HG02884 (cell line): ENCODE measurements around the gene IKBIP.
"Not testable (repeated sequence)": the region's sequence is repeated elsewhere in the genome, so short reads cannot be mapped to it uniquely, and the experiment has no call there.

Experiments
- ATAC-seq: cut with Tn5 transposase; IDR thresholded peaks from one replicate; pipeline ENCODE4 v1.9.1; 2021; ENCODE audit warnings: mild to moderate bottlenecking, moderate library complexity; ENCODE audit not compliant: unreplicated experiment

The IKBIP gene

DNA sequence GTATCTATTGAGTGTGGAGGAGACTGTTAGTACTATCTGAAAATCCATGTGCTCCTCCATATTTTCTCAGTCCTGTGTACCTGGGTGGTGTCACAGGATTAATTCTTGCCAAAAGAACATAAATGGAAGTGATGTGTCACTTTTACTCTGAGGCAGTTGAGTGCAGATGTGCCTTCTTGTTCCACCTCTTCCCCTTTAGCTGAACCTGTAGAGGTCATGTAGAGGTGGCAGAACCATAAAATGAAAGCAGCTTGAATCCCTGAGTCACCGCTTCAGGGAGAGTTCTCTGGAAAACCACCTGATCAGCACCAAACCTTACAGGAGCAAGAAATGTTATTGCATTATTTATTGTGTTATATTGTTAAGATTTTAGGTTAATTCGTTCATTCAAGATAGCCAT, 65.8 kb downstream of the IKBIP start:
- ATAC-seq, result no peak

DNA sequence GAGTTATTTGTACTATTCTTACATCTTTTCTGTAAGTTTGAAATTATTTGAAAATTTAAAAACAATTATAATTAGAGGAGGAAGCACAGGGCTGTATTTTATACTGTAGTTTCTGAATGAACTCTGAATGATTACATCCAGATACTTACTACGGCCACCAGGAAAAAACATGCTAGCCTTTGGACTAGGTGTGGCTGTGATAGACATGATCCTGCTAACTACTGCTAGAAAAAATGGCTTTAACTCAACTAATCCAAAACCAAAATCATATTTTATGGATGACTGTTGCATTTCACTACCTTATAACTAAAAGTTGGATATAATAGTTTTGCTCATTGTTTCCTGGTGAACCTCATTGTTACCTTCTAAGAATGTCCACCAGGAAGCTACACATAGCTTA, 66.2 kb downstream of the IKBIP start:
- no peak for ATAC-seq

DNA sequence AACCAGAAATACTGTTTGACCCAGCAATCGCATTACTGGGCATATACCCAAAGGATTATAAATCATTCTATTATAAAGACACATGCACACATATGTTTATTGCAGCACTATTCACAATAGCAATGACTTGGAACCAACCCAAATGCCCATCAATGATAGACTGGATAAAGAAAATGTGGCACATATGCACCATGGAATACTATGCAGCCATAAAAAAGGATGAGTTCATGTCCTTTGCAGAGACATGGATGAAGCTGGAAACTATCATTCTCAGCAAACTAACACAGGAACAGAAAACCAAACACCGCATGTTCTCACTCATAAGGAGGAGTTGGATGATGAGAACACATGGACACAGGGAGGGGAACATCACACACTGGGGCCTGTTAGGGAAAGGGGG, 67.8 kb downstream of the IKBIP start:
- ATAC-seq, result not testable (repeated sequence)

DNA sequence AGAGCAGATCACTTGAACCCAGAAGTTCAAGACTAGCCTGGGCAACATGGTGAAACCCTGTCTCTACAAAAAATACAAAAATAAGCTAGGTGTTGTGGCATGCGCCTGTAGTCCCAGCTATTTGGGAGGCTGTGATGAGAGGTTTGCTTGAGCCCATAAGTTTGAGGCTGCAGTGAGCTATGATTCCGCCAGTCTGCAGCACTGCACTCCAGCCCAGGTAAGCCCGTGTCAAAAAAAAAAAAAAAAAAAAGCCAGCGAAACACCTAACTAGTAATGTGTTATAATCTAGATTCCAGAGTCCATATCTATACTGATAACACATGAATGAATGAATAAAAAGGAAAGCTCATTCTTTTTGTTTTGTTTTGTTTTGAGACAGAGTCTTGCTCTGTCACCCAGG, 69.6 kb downstream of the IKBIP start:
- ATAC-seq, result no peak
